HUES64 (cell line): Measurements from ENCODE around the gene TTC28.
A peak's percentile ranks its signal among the peaks of the same experiment; 100 is the strongest.
"Not testable (repeated sequence)": the region's sequence is repeated elsewhere in the genome, so short reads cannot be mapped to it uniquely, and the experiment has no call there.

Source experiments
- H3K27ac ChIP-seq: 2 replicates; pipeline ENCODE4 v1.7.0; 2013; ENCODE audit warnings: low read depth, low read length, inconsistent platforms
- H3K27me3 ChIP-seq: 2 replicates; pipeline ENCODE4 v1.6.1; 2013; ENCODE audit warnings: mild to moderate bottlenecking, low read length; ENCODE audit not compliant: insufficient read depth
- H3K36me3 ChIP-seq: 2 replicates; pipeline ENCODE4 v1.6.1; 2013; ENCODE audit warnings: mild to moderate bottlenecking, low read length; ENCODE audit not compliant: insufficient read depth
- H3K4me1 ChIP-seq: 2 replicates; pipeline ENCODE4 v1.6.1; 2013; ENCODE audit warnings: mild to moderate bottlenecking, low read length, moderate library complexity; ENCODE audit not compliant: insufficient read depth
- H3K4me3 ChIP-seq: 2 replicates; pipeline ENCODE4 v1.5.1; 2013; ENCODE audit warnings: mild to moderate bottlenecking, low read length, moderate library complexity
- H3K9ac ChIP-seq: 2 replicates; pipeline ENCODE4 v1.6.1; 2013; ENCODE audit warnings: mild to moderate bottlenecking, low read depth, low read length
- H3K9me3 ChIP-seq: 2 replicates; pipeline ENCODE4 v1.6.1; 2013; ENCODE audit warnings: low read depth, low read length; ENCODE audit not compliant: insufficient read depth
- WGBS: fragments of 150-250, 120-280 bp; methylation state at CpG from one replicate; pipeline ENCODE4 v1.1.7; 2013; ENCODE audit warnings: missing lambda C conversion rate; 5-methylcytosine and 5-hydroxymethylcytosine counted together

The TTC28 gene

GRCh38 chr22:28369854-28370253 lies 309.8 kb downstream of the TTC28 start:
- Histone ChIP-seq H3K27me3 (no peaks in the 10 kb centered on the region), H3K36me3 (no peaks in the 10 kb centered on the region), H3K9ac (no peak overlapping the region), H3K4me1 (no peaks in the 10 kb centered on the region), H3K4me3 (no peak overlapping the region), H3K9me3 (peaks cover 1% of the 10 kb centered on the region; the same call in 1 of the 2 replicates), H3K27ac (no peak overlapping the region)
- 80% methylated on average over 2 of the region's 2 CpGs for WGBS

- Histone ChIP-seq H3K27me3 (no peaks in the 10 kb centered on the region), H3K27ac (no peak overlapping the region), H3K9ac (no peak overlapping the region), H3K4me1 (no peaks in the 10 kb centered on the region), H3K4me3 (no peak overlapping the region), H3K9me3 (peaks cover 19% of the 10 kb centered on the region), H3K36me3 (no peaks in the 10 kb centered on the region; the same call in 1 of the 2 replicates)
- WGBS = 88% methylated on average over 1 of the region's 1 CpG
These were observed 312.8 kb downstream of the TTC28 start for GRCh38 chr22:28366856-28367255.

DNA sequence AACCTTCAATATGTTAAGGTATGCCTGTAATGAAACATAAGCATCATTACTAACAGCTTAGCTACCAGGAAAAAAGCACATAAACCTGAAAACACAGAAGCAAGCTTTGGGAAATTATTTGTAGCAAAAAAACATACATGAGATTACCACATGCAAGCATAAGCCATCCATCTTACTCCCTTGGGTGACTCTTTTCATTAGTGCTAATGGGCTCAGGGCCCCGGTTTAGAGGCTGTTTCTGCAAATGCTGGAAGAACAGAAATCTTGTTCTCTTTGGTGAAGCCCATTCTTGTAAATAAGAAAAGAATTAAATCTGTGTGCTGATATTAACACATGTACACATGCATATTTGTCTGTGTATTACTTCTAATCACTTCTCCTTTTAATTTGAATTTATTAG lies 314.3 kb downstream of the TTC28 start:
- WGBS = 79% methylated on average over 1 of the region's 1 CpG
- H3K36me3 ChIP-seq = no peaks in the 10 kb centered on the region; the same call in 1 of the 2 replicates
- no peaks in the 10 kb centered on the region for H3K4me1 ChIP-seq
- H3K4me3 ChIP-seq = no peak overlapping the region
- no peak overlapping the region for H3K27ac ChIP-seq
- H3K27me3 ChIP-seq = no peaks in the 10 kb centered on the region
- no peak overlapping the region for H3K9ac ChIP-seq
- H3K9me3 ChIP-seq = peaks cover 19% of the 10 kb centered on the region

DNA sequence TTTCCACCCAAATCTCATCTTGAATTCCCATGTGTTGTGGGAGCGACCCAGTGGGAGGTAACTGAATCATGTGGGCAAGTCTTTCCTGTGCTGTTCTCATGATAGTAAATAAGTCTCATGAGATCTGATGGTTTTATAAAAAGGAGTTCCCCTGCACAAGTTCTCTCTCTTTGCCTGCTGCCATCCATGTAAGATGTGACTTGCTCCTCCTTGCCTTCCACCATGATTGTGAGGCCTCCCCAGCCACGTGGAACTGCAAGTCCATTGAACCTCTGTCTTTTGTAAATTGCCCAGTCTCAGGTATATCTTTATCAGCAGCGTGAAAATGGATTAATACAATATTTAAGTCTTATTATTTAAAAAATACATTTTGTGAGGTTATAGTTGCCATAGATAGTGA lies 315.5 kb downstream of the TTC28 start:
- not testable (repeated sequence) for H3K36me3 ChIP-seq, H3K9ac ChIP-seq, H3K27me3 ChIP-seq, H3K27ac ChIP-seq, H3K4me1 ChIP-seq, H3K4me3 ChIP-seq
- 96% methylated on average over 2 of the region's 3 CpGs for WGBS
- peaks cover 19% of the 10 kb centered on the region for H3K9me3 ChIP-seq

- Histone ChIP-seq H3K27me3 (no peaks in the 10 kb centered on the region), H3K9ac (no peak overlapping the region), H3K27ac (no peak overlapping the region), H3K36me3 (no peaks in the 10 kb centered on the region; the same call in 1 of the 2 replicates), H3K4me3 (no peak overlapping the region), H3K4me1 (peaks cover 6% of the 10 kb centered on the region), H3K9me3 (peaks cover 19% of the 10 kb centered on the region)
These were observed 318.7 kb downstream of the TTC28 start for GRCh38 chr22:28360939-28361338.

- Histone ChIP-seq H3K4me1 (peaks cover 6% of the 10 kb centered on the region), H3K27ac (no peak overlapping the region), H3K36me3 (no peaks in the 10 kb centered on the region; the same call in 1 of the 2 replicates), H3K4me3 (no peak overlapping the region), H3K9ac (no peak overlapping the region), H3K27me3 (no peaks in the 10 kb centered on the region), H3K9me3 (0 out of 2 replicates have a peak, but pooled peaks cover 4% of the 10 kb centered on the region)
- 73% methylated on average over 2 of the region's 2 CpGs for WGBS
These were observed 321.3 kb downstream of the TTC28 start for GRCh38 chr22:28358312-28358711.

DNA sequence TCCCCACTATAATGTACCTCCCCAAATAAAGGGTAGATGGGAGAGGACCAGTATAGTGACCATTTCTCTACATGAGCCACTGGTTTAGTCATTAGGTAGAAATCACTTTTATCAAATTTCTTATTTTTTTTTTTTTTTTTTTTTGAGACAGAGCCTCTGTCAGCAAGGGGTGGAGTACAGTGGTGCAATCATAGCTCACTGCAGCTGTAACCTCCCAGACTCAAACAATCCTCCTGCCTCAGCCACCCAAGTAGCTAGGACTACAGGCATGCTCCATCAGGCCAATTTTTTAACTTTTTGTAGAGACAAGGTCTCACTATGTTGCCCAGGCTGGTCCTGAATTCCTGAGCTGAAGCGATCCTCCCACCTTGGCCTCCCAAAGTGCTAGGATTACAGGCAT lies 322.4 kb downstream of the TTC28 start:
- H3K27me3 ChIP-seq = no peaks in the 10 kb centered on the region
- no peak overlapping the region for H3K27ac ChIP-seq
- WGBS = 94% methylated on average over 1 of the region's 1 CpG
- no peaks in the 10 kb centered on the region for H3K9me3 ChIP-seq
- H3K9ac ChIP-seq = no peak overlapping the region
- peaks cover 6% of the 10 kb centered on the region for H3K4me1 ChIP-seq
- no peaks in the 10 kb centered on the region for H3K36me3 ChIP-seq
- no peak overlapping the region for H3K4me3 ChIP-seq

DNA sequence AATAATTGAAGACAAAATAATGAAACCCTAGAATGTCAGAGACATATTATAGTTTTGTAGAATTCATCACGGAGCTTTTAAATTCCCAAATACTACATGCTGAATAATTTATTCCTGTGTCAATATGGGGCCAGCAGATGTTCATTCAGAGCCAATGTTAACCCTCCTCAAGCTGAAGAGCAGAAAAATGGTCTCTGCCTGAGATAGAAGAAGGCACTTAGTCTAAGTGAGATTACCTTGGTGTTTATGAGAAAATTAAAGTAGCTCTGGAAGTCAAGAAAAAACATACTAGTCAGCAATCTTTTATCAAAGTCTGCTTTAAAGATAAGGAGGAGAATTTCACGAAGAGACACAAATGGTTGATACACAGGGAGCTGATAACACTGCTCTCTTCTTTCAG lies 328.2 kb downstream of the TTC28 start:
- no peak overlapping the region for H3K9ac ChIP-seq
- WGBS = 79% methylated on average over 2 of the region's 2 CpGs

DNA sequence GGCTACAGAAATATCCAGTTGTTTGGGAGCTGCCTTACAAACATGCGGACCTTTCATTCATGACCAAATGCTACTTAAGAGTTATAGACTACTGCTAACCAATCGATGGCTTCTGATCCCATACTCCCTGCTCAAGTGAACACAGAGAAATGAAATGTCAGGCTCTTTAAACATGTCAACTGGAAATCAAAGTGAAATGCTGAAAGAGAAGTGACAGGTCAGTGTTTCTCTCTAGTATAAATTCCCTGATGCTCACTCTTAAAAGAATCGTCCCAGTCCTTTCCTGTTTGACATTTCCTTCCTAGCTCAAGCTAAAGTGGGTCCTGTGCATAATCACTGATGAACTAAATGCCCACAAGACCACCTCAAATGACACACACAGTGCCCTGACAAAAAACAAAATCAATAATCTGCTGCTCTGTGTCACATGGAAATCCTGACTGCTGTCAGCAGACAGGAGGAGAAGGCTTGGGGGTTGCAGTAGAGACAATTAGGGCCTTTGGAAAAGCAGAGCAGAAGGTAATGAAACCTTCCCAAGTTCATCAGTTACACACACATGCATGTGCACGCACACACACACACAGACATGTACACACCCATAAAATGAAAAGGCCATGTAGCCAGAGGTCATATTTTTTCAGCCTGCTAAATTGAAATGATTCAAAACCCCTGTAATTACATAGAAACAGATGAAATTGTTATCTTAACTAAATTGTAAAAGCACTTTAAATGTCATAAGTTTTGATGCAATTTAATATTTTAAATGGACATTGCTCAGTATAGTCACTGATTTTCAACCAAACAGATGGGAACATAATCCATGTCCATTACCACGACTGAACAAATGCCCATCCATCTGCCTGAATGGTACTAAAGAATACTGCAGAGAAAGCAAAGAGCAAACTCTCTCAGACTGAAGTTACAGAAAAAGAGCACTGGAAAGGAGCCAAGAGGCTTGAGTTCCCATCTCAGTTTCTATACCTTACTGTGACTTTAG lies 330.7 kb downstream of the TTC28 start:
- H3K36me3 ChIP-seq = no peaks in the 10 kb centered on the region
- H3K9ac ChIP-seq = no peak overlapping the region
- no peak overlapping the region for H3K4me3 ChIP-seq
- H3K27ac ChIP-seq = no peak overlapping the region
- no peaks in the 10 kb centered on the region for H3K9me3 ChIP-seq
- peaks cover 3% of the 10 kb centered on the region; the same call in 1 of the 2 replicates for H3K4me1 ChIP-seq
- no peaks in the 10 kb centered on the region for H3K27me3 ChIP-seq
- 69% methylated on average over 5 of the region's 5 CpGs for WGBS

More for the DNA sequence above, 328.2 kb downstream of the TTC28 start:
- H3K27me3 ChIP-seq = no peaks in the 10 kb centered on the region
- H3K36me3 ChIP-seq = no peaks in the 10 kb centered on the region
- H3K9me3 ChIP-seq = no peaks in the 10 kb centered on the region
- no peaks in the 10 kb centered on the region for H3K4me1 ChIP-seq
- H3K4me3 ChIP-seq = no peak overlapping the region
- H3K27ac ChIP-seq = no peak overlapping the region

GRCh38 chr22:28346308-28346707 lies 333.3 kb downstream of the TTC28 start:
- Histone ChIP-seq H3K9me3 (no peaks in the 10 kb centered on the region), H3K4me3 (no peak overlapping the region), H3K4me1 (peaks cover 3% of the 10 kb centered on the region; the same call in 1 of the 2 replicates), H3K27ac (no peak overlapping the region), H3K9ac (no peak overlapping the region), H3K27me3 (no peaks in the 10 kb centered on the region), H3K36me3 (no peaks in the 10 kb centered on the region)
- WGBS = 92% methylated on average over 1 of the region's 2 CpGs

DNA sequence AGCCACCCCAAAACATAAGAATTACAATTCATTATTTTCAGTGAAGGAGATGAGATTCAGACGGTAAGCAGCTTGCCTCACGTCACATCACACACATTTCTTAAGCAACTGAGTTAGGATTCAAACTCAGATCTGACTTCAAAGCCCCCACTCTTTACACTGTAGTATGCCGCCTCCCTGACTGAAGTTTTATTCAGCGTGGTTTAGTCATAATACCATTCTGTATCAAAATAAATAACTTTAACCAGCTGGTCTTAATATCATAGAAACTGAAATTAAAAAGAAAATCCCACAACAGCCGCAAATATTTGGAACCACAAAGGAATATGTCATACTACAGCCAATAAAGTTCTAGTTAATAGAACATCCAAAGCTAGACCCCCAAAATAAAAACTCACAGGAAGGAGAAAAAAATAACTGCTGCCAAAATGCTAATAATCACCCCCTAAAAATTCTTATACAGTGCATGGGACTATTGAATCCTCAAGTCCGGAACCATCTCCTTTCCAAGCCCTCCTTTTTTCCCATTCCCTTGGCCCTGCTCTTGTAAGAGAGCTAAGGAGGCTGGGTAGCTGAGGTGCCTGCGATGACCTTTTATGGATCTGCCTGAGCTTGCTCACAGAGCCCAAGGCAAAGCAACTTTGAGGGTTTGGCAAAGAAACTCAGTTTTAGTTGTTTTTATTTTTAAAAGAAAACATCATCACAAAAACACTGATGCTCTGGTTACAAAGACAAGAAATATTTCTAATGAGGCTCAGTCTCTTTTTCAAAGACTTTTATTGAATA lies 334.5 kb downstream of the TTC28 start:
- no peak overlapping the region for H3K9ac ChIP-seq
- 85% methylated on average over 7 of the region's 7 CpGs for WGBS
- H3K4me3 ChIP-seq = no peak overlapping the region
- H3K27ac ChIP-seq = 0 out of 2 replicates have a peak overlapping the region, but pooled peaks have one; percentile 28
- peaks cover 3% of the 10 kb centered on the region; the same call in 1 of the 2 replicates for H3K9me3 ChIP-seq
- H3K4me1 ChIP-seq = peaks cover 3% of the 10 kb centered on the region; the same call in 1 of the 2 replicates
- no peaks in the 10 kb centered on the region for H3K27me3 ChIP-seq
- H3K36me3 ChIP-seq = no peaks in the 10 kb centered on the region
